Hindlimb muscle (tissue), 1 donor: ENCODE measurements around the gene CDX4. TPM values are rescaled to one million over a fixed set of nuclear protein-coding genes. Genes with fewer than 3 reads are reported as not detected.
"Not testable (repeated sequence)": the region's sequence is repeated elsewhere in the genome, so short reads cannot be mapped to it uniquely, and the experiment has no call there.

Experiments used
- DNase-seq: peaks from one replicate; pipeline ENCODE4 v3.0.0-alpha.2; 2013
- polyA plus RNA-seq: library from polyadenylated mRNA; unstranded; fragments of 120-200 nt; gene quantifications from one replicate; pipeline ENCODE4 v1.2.1, GENCODE V29; 2013; ENCODE audit not compliant: insufficient read length

CDX4 gene
- not detected for polyA plus RNA-seq

GRCh38 chrX:73446831-73447230 is at the start of gene CDX4:
Gene CDX4, plus strand, starts transcription at chrX:73447053. Its CDS starts 201 bp downstream, at chrX:73447254.
- DNase-seq: no peak

GRCh38 chrX:73398185-73398914 is 48.5 kb upstream of the CDX4 start:
- no peak for DNase-seq

- no peak for DNase-seq
Measured at GRCh38 chrX:73400136-73400748, 46.6 kb upstream of the CDX4 start.

- no peak for DNase-seq
Measured at GRCh38 chrX:73401591-73402266, 45.1 kb upstream of the CDX4 start.

- DNase-seq: no peak
Measured at GRCh38 chrX:73412930-73413329, 33.9 kb upstream of the CDX4 start.

- no peak for DNase-seq
Measured at GRCh38 chrX:73447311-73447794, 500 bp downstream of the CDX4 start.

GRCh38 chrX:73448379-73448778 is 1.5 kb downstream of the CDX4 start:
- DNase-seq: no peak

- no peak for DNase-seq
Measured at GRCh38 chrX:73455171-73455570, 8.3 kb downstream of the CDX4 start.

- DNase-seq: peak; percentile 32
Measured at GRCh38 chrX:73457306-73457705, 10.5 kb downstream of the CDX4 start.

GRCh38 chrX:73468376-73468775 is 21.5 kb downstream of the CDX4 start:
- no peak for DNase-seq

GRCh38 chrX:73478961-73479360 is 32.1 kb downstream of the CDX4 start:
- DNase-seq: no peak

GRCh38 chrX:73481521-73481920 is 34.7 kb downstream of the CDX4 start:
- DNase-seq: no peak

- no peak for DNase-seq
Measured at GRCh38 chrX:73490661-73491060, 43.8 kb downstream of the CDX4 start.

GRCh38 chrX:73492178-73492577 is 45.3 kb downstream of the CDX4 start:
- not testable (repeated sequence) for DNase-seq

Other genes starting within 250 kb of the CDX4 start
- 0.50 TPM for gene NAP1L2, start 232.2 kb upstream of the CDX4 start, polyA plus RNA-seq
- gene CHIC1, start 116.1 kb downstream of the CDX4 start, polyA plus RNA-seq: 7.7 TPM